ENCODE data around the gene GNAL. TPM values are rescaled to one million over a fixed set of nuclear protein-coding genes. Genes with fewer than 3 reads are reported as not detected.
A peak's percentile ranks its signal among the peaks of the same experiment; 100 is the strongest.
"Not testable (repeated sequence)": the region's sequence is repeated elsewhere in the genome, so short reads cannot be mapped to it uniquely, and the experiment has no call there.

The GNAL gene
- total and polyA plus RNA-seq, 5 donors: 3.5 to 9.4 (median 7.8) TPM

GRCh38 chr18:11689669-11690565 lies 853 bp downstream of the GNAL start:
- Histone ChIP-seq H3K4me1 (ENCODE audit: control insufficient read depth, insufficient read depth, low read length) (no peaks in the 10 kb centered on the region), H3K9me3 (ENCODE audit: control insufficient read depth, low read length) (no peaks in the 10 kb centered on the region), H3K27ac (ENCODE audit: low read length) (no peak overlapping the region), H3K27me3 (ENCODE audit: control insufficient read depth, insufficient read depth) (no peaks in the 10 kb centered on the region), H3K4me3 (ENCODE audit: low read length) (peak overlapping the region; percentile 69)
- intact Hi-C loops (cut with DNase I): no loop called here
- WGBS: 1% methylated on average over 72 of the region's 72 CpGs
- DNase-seq (peak; percentile 28 to 72 (median 72)), ATAC-seq (peak; percentile 60 to 65)

GRCh38 chr18:11690660-11691059 lies 1.6 kb downstream of the GNAL start:
- H3K4me1 ChIP-seq (ENCODE audit: control insufficient read depth, insufficient read depth, low read length); H3K9me3 ChIP-seq (ENCODE audit: control insufficient read depth, low read length); H3K27ac ChIP-seq (ENCODE audit: low read length); intact Hi-C loops (cut with DNase I); ATAC-seq; H3K27me3 ChIP-seq (ENCODE audit: control insufficient read depth, insufficient read depth); H3K4me3 ChIP-seq (ENCODE audit: low read length); DNase-seq: not testable (repeated sequence)
- 75% methylated on average over 2 of the region's 5 CpGs for WGBS

GRCh38 chr18:11695736-11696135 lies 6.7 kb downstream of the GNAL start:
- no peak overlapping the region for H3K27ac ChIP-seq (ENCODE audit: low read length)
- no peak overlapping the region for H3K4me3 ChIP-seq (ENCODE audit: low read length)
- no peak for DNase-seq
- intact Hi-C loops (cut with DNase I): no loop called here
- 88% methylated on average over 2 of the region's 2 CpGs for WGBS
- H3K9me3 ChIP-seq (ENCODE audit: control insufficient read depth, low read length): no peaks in the 10 kb centered on the region
- no peaks in the 10 kb centered on the region for H3K27me3 ChIP-seq (ENCODE audit: control insufficient read depth, insufficient read depth)
- ATAC-seq: no peak
- no peaks in the 10 kb centered on the region for H3K4me1 ChIP-seq (ENCODE audit: control insufficient read depth, insufficient read depth, low read length)

- Histone ChIP-seq H3K4me1 (ENCODE audit: control insufficient read depth, insufficient read depth, low read length) (no peaks in the 10 kb centered on the region), H3K27ac (ENCODE audit: low read length) (no peak overlapping the region), H3K9me3 (ENCODE audit: control insufficient read depth, low read length) (no peaks in the 10 kb centered on the region), H3K27me3 (ENCODE audit: control insufficient read depth, insufficient read depth) (no peaks in the 10 kb centered on the region), H3K4me3 (ENCODE audit: low read length) (no peak overlapping the region)
- intact Hi-C loops (cut with DNase I): no loop called here
- no peak for DNase-seq
- ATAC-seq: no peak
- WGBS: 63% methylated on average over 7 of the region's 7 CpGs
These were observed 7.4 kb downstream of the GNAL start for GRCh38 chr18:11696451-11696850.

GRCh38 chr18:11700876-11701275 lies 11.8 kb downstream of the GNAL start:
- 92% methylated on average over 6 of the region's 6 CpGs for WGBS
- no peak for DNase-seq
- Histone ChIP-seq H3K4me3 (ENCODE audit: low read length) (no peak overlapping the region), H3K9me3 (ENCODE audit: control insufficient read depth, low read length) (no peaks in the 10 kb centered on the region), H3K4me1 (ENCODE audit: control insufficient read depth, insufficient read depth, low read length) (no peaks in the 10 kb centered on the region), H3K27me3 (ENCODE audit: control insufficient read depth, insufficient read depth) (no peaks in the 10 kb centered on the region), H3K27ac (ENCODE audit: low read length) (no peak overlapping the region)
- intact Hi-C loops (cut with DNase I): no loop called here
- ATAC-seq: no peak

GRCh38 chr18:11710578-11710977 lies 21.5 kb downstream of the GNAL start:
- Histone ChIP-seq H3K27me3 (ENCODE audit: control insufficient read depth, insufficient read depth) (no peaks in the 10 kb centered on the region), H3K4me3 (ENCODE audit: low read length) (no peak overlapping the region), H3K4me1 (ENCODE audit: control insufficient read depth, insufficient read depth, low read length) (no peaks in the 10 kb centered on the region), H3K9me3 (ENCODE audit: control insufficient read depth, low read length) (no peaks in the 10 kb centered on the region), H3K27ac (ENCODE audit: low read length) (no peak overlapping the region)
- DNase-seq (no peak), ATAC-seq (no peak)
- intact Hi-C loops (cut with DNase I): no loop called here
- 78% methylated on average over 4 of the region's 4 CpGs for WGBS

- H3K27ac ChIP-seq (ENCODE audit: low read length): no peak overlapping the region
- intact Hi-C loops (cut with DNase I): no loop called here
- no peaks in the 10 kb centered on the region for H3K27me3 ChIP-seq (ENCODE audit: control insufficient read depth, insufficient read depth)
- ATAC-seq: no peak
- no peak for DNase-seq
- H3K4me3 ChIP-seq (ENCODE audit: low read length): peak overlapping the region; percentile 25
- H3K4me1 ChIP-seq (ENCODE audit: control insufficient read depth, insufficient read depth, low read length): no peaks in the 10 kb centered on the region
- 67% methylated on average over 6 of the region's 6 CpGs for WGBS
- no peaks in the 10 kb centered on the region for H3K9me3 ChIP-seq (ENCODE audit: control insufficient read depth, low read length)
These were observed 24.7 kb downstream of the GNAL start for GRCh38 chr18:11713756-11714155.

- ATAC-seq (no peak), DNase-seq (no peak)
- intact Hi-C loops (cut with DNase I): no loop called here
- Histone ChIP-seq H3K9me3 (ENCODE audit: control insufficient read depth, low read length) (no peaks in the 10 kb centered on the region), H3K4me3 (ENCODE audit: low read length) (no peak overlapping the region), H3K27me3 (ENCODE audit: control insufficient read depth, insufficient read depth) (no peaks in the 10 kb centered on the region), H3K4me1 (ENCODE audit: control insufficient read depth, insufficient read depth, low read length) (no peaks in the 10 kb centered on the region), H3K27ac (ENCODE audit: low read length) (no peak overlapping the region)
- WGBS: 69% methylated on average over 7 of the region's 7 CpGs
These were observed 25.3 kb downstream of the GNAL start for GRCh38 chr18:11714244-11714918.

- H3K4me1 ChIP-seq (ENCODE audit: control insufficient read depth, insufficient read depth, low read length); DNase-seq; H3K27ac ChIP-seq (ENCODE audit: low read length); H3K9me3 ChIP-seq (ENCODE audit: control insufficient read depth, low read length); H3K4me3 ChIP-seq (ENCODE audit: low read length); H3K27me3 ChIP-seq (ENCODE audit: control insufficient read depth, insufficient read depth); intact Hi-C loops (cut with DNase I); ATAC-seq: not testable (repeated sequence)
- 95% methylated on average over 24 of the region's 24 CpGs for WGBS
These were observed 27.8 kb downstream of the GNAL start for GRCh38 chr18:11716767-11717315.

GRCh38 chr18:11719050-11719449 lies 30.0 kb downstream of the GNAL start:
- Histone ChIP-seq H3K4me3 (ENCODE audit: low read length) (no peak overlapping the region), H3K27ac (ENCODE audit: low read length) (no peak overlapping the region), H3K27me3 (ENCODE audit: control insufficient read depth, insufficient read depth) (no peaks in the 10 kb centered on the region), H3K9me3 (ENCODE audit: control insufficient read depth, low read length) (no peaks in the 10 kb centered on the region), H3K4me1 (ENCODE audit: control insufficient read depth, insufficient read depth, low read length) (no peaks in the 10 kb centered on the region)
- WGBS: 76% methylated on average over 2 of the region's 2 CpGs
- intact Hi-C loops (cut with DNase I): no loop called here
- no peak for DNase-seq
- ATAC-seq: no peak

GRCh38 chr18:11719621-11720020 lies 30.6 kb downstream of the GNAL start:
- Histone ChIP-seq H3K9me3 (ENCODE audit: control insufficient read depth, low read length) (no peaks in the 10 kb centered on the region), H3K4me1 (ENCODE audit: control insufficient read depth, insufficient read depth, low read length) (no peaks in the 10 kb centered on the region), H3K27me3 (ENCODE audit: control insufficient read depth, insufficient read depth) (no peaks in the 10 kb centered on the region), H3K27ac (ENCODE audit: low read length) (no peak overlapping the region), H3K4me3 (ENCODE audit: low read length) (no peak overlapping the region)
- WGBS: 87% methylated on average over 7 of the region's 7 CpGs
- ATAC-seq: no peak
- intact Hi-C loops (cut with DNase I): loop anchor here in 2 of 4 donors (10.0 kb wide), 1 partner anchor 65 kb away; no protein-coding TSS in a partner anchor
- no peak for DNase-seq

Measured in right cardiac atrium (tissue), 5 donors.